Tibial artery (tissue), 4 donors: ENCODE measurements around the gene IL1RN.

Experiments used
- DNase-seq, 2 donors: peaks; one replicate each; pipeline ENCODE4 v3.0.0-alpha.2; 2019
- H3K27ac ChIP-seq, 2 donors: fragments of 200-600 bp; sonication (generic) in 1 of 2; 1 replicate in 1 of 2; 2 replicates in 1 of 2; pipeline ENCODE4 v1.5.1; 2018 to 2019; ENCODE audit warnings: mild to moderate bottlenecking in 1 of 2
- H3K27me3 ChIP-seq, 2 donors: fragments of 200-600 bp; sonication (generic) in 1 of 2; one replicate each; pipeline versions ENCODE4 v1.5.1 to v1.6.0; 2016 to 2019
- H3K36me3 ChIP-seq, 3 donors: fragments of 200-600 bp; sonication (generic) in 2 of 3; one replicate each; pipeline ENCODE4 v1.5.1; 2016 to 2019; ENCODE audit warnings: mild to moderate bottlenecking in 2 of 3
- H3K4me1 ChIP-seq, 4 donors: fragments of 200-600 bp; sonication (generic) in 2 of 4; 1 replicate in 3 of 4; 2 replicates in 1 of 4; pipeline ENCODE4 v1.5.1; 2016 to 2019
- H3K4me3 ChIP-seq, 2 donors: fragments of 200-600 bp; sonication (generic) in 1 of 2; 1 replicate in 1 of 2; 2 replicates in 1 of 2; pipeline ENCODE4 v1.5.1; 2018 to 2019; ENCODE audit warnings: mild to moderate bottlenecking in 2 of 2
- H3K9me3 ChIP-seq, 3 donors: fragments of 200-600 bp; sonication (generic) in 1 of 3; one replicate each; pipeline ENCODE4 v1.5.1; 2016 to 2019
- intact Hi-C: fragments of 100-400 bp; cut with DNase I; formaldehyde crosslinking; loops from one replicate; pipeline ENCODE4 v1.15.0; 2023; ENCODE audit warnings: low total_unique reads
- TF ChIP-seq, protein P1 (sequence below), 2 experiments: fragments of 200-600 bp in 1 of 2; fragments of 450-650 bp in 1 of 2; IDR thresholded peaks; one replicate each; pipeline ENCODE4 v1.5.1; 2017 to 2019; ENCODE audit warnings: antibody characterized with exemption in 2 of 2, mild to moderate bottlenecking in 1 of 2, moderate library complexity in 1 of 2

IL1RN gene

DNA sequence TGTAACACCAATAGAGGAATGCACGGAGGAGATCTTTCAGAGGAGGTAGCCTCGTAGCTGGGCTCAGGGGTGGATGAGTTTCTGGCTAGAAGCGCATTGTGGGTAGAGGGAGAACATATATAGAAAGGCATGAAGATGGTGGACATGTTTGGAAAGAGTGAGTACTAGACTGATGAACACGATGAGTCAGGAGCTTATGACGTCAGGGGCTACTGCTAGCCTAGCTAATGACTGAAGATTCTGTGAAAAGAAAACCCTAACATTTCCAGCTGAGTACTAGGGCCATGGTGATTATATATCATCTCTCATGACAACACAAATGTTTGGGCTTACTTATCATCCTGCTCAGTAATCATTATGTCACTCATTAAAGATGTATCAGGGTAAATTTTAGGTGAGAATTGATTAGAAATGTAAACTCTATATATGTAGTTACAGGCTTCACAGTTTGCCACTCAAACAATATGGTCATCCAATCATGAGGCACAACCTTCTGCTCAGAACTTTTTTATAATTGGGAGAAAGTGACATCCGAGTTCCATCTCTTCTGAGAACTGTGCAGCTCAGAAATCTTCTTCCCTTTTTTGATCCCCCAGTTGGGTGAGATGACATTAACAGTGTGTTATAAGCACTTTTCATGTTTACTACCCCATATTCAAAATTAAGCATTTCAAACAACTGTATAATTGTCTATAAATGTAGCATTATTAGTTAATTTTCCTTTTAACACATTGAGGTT, 22.2 kb upstream of the IL1RN start:
- no peaks in the 10 kb centered on the region for H3K9me3 ChIP-seq
- H3K4me1 ChIP-seq: no peaks in the 10 kb centered on the region
- no peaks in the 10 kb centered on the region for H3K27me3 ChIP-seq
- TF ChIP-seq, protein P1, sequence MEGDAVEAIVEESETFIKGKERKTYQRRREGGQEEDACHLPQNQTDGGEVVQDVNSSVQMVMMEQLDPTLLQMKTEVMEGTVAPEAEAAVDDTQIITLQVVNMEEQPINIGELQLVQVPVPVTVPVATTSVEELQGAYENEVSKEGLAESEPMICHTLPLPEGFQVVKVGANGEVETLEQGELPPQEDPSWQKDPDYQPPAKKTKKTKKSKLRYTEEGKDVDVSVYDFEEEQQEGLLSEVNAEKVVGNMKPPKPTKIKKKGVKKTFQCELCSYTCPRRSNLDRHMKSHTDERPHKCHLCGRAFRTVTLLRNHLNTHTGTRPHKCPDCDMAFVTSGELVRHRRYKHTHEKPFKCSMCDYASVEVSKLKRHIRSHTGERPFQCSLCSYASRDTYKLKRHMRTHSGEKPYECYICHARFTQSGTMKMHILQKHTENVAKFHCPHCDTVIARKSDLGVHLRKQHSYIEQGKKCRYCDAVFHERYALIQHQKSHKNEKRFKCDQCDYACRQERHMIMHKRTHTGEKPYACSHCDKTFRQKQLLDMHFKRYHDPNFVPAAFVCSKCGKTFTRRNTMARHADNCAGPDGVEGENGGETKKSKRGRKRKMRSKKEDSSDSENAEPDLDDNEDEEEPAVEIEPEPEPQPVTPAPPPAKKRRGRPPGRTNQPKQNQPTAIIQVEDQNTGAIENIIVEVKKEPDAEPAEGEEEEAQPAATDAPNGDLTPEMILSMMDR (IDR thresholded peaks at IDR 0.05): no peak
- no peak overlapping the region for H3K4me3 ChIP-seq
- H3K36me3 ChIP-seq: no peaks in the 10 kb centered on the region
- H3K27ac ChIP-seq: no peak overlapping the region
- intact Hi-C loops: no loop called here
- no peak for DNase-seq

DNA sequence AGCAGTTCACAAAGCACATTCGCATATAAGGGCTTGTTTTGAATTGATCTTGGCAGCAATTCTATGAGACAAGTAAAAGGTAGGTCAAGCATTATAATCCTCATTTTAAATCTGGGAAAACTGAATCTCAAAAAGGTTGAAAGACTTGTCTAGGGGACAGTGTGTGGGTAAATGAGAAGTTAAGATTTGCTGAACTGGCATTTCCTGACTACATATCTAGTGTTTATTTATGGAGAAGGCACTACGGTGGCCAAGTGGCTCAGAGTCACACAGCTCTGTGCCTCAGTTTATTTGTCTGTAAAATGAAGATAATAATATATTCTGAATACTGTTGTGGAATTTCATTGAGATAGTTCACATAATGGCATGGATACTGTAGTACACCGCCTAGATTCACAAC, 16.3 kb upstream of the IL1RN start:
- Histone ChIP-seq H3K27ac (no peak overlapping the region), H3K27me3 (peaks cover 0 to 3% of the 10 kb centered on the region in 2 donors), H3K4me3 (no peak overlapping the region), H3K36me3 (no peaks in the 10 kb centered on the region), H3K4me1 (no peaks in the 10 kb centered on the region), H3K9me3 (no peaks in the 10 kb centered on the region)
- TF ChIP-seq, protein P1 (IDR thresholded peaks at IDR 0.05): no peak
- no peak for DNase-seq
- intact Hi-C loops: no loop called here

DNA sequence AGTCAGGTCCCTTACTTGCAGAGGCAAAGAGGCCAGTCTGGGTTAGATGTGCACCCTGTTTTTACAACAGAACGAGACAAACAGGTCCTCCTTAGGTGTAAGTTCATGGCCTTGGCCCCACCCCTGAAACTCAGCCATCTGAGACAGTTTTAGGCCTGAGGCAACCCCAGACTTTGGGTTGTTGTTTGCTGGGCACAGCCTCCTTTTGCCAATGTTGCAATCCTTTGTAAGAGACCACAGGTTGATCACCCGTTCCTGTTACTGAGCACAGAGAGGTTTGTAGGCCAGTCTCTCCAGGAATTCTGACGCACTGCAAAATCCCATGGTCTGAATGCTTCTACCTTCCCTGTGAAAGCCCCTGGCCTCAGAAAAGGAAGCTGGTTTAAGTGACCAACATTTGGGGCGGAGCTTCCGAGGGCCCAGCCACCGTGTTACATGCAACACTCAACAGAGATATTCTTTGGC, 15.5 kb upstream of the IL1RN start:
- H3K36me3 ChIP-seq: no peaks in the 10 kb centered on the region

GRCh38 chr2:113112441-113112840, 15.0 kb upstream of the IL1RN start:
- intact Hi-C loops: no loop called here
- Histone ChIP-seq H3K27ac (no peak overlapping the region), H3K4me3 (no peak overlapping the region), H3K27me3 (peaks cover 0 to 3% of the 10 kb centered on the region in 2 donors), H3K9me3 (no peaks in the 10 kb centered on the region), H3K4me1 (no peaks in the 10 kb centered on the region), H3K36me3 (no peaks in the 10 kb centered on the region)
- TF ChIP-seq, protein P1 (IDR thresholded peaks at IDR 0.05): no peak
- DNase-seq: no peak

More for the DNA sequence above, 15.5 kb upstream of the IL1RN start:
- no peak overlapping the region for H3K4me3 ChIP-seq
- TF ChIP-seq, protein P1 (IDR thresholded peaks at IDR 0.05): no peak
- H3K27me3 ChIP-seq: peaks cover 0 to 3% of the 10 kb centered on the region in 2 donors
- intact Hi-C loops: no loop called here
- no peaks in the 10 kb centered on the region for H3K4me1 ChIP-seq
- no peak for DNase-seq
- H3K9me3 ChIP-seq: no peaks in the 10 kb centered on the region
- no peak overlapping the region for H3K27ac ChIP-seq

DNA sequence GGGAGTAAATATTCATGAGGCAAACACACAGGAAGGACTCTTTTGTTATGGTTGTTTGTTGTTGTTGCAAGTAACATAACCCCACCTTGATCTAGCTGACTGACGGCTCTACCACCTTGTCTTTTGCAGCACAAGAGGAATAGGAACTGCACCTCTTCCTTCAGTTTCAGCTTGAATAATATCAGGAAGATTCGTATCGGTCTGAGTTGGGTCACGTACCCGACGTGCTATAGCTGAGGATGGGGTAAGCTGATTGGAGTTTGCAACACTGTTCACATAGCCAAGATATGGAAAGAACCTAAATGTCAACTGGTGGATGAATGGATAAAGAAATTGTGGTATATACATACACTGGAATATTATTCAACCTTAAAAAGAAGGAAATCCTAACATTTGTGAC, 14.5 kb upstream of the IL1RN start:
- Histone ChIP-seq H3K27ac (no peak overlapping the region), H3K4me3 (no peak overlapping the region), H3K4me1 (no peaks in the 10 kb centered on the region), H3K27me3 (peaks cover 0 to 3% of the 10 kb centered on the region in 2 donors), H3K36me3 (no peaks in the 10 kb centered on the region), H3K9me3 (no peaks in the 10 kb centered on the region)
- intact Hi-C loops: no loop called here
- DNase-seq: no peak
- TF ChIP-seq, protein P1 (IDR thresholded peaks at IDR 0.05): no peak
